ENCODE measurements around the gene ZEB2. TPM values are rescaled to one million over a fixed set of nuclear protein-coding genes. Genes with fewer than 3 reads are reported as not detected.
"Not testable (repeated sequence)": the region's sequence is repeated elsewhere in the genome, so short reads cannot be mapped to it uniquely, and the experiment has no call there.

The ZEB2 gene
- total RNA-seq, 2 donors from 2014 or later = 246 to 288 TPM

DNA sequence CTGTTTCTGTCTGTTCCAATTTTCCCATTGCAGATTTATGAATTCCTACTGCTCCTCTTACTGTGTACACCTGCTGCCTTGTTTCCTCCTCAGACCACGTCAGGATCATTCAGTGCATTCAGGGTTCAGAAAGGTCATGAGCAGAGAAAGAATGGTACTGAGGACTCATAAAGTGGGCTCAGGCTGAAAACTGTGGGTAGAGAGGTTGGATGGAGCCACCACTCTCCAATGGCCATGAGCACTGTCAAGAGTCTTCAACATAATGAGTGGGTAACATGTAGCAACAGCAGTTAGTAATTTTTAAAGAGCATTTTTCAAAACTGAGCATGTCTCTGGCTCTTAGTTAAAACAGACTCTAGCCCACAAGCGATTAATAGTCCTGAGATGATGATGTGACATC is 138.2 kb downstream of the ZEB2 start:
- DNase-seq (ENCODE audit: low spot score) = no peak
- intact Hi-C loops (cut with DNase I) = no loop called here

DNA sequence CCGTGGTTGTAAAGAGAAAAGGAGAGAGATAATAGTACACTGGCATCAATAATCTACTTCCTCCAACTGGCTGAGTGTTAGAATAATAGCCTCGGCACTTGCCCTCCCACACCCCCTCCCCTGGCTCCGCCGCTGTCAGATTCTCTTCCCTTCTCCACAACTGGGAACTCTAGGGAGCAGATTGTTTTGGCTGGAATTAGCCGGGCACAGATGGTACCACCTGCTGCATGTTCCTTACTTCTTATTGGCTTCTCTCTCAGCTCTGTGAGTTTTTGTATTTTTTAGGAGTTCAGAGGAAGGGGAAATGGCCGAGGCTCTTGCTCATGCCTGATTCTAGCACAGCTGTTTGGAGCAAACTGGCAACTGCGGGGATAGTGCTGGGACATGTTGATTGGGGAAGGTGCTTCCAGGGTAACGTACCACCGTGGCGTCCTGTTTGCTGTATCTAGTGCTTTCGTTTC is 140.0 kb downstream of the ZEB2 start:
- intact Hi-C loops (cut with DNase I) = no loop called here
- DNase-seq (ENCODE audit: low spot score) = no peak

DNA sequence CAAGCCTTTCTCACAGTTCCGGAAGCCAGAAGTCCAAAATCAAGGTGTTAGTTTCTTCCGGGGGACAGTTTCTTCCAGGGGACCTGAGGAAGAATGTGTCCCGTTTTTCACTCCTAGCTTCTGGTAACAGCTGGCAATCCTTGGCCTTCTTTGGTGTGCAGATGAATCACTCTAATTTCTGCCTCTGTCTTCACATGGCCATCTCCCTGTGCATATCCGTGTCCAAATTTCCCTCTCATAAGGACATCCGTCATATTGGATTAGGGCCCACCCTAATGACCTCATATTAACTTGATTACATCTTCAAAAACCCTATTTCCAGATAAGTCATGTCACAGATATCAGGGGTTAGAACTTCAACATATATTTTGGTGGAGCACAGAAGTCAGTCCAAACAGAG is 141.4 kb downstream of the ZEB2 start:
- DNase-seq (ENCODE audit: low spot score) = no peak
- intact Hi-C loops (cut with DNase I) = no loop called here

DNA sequence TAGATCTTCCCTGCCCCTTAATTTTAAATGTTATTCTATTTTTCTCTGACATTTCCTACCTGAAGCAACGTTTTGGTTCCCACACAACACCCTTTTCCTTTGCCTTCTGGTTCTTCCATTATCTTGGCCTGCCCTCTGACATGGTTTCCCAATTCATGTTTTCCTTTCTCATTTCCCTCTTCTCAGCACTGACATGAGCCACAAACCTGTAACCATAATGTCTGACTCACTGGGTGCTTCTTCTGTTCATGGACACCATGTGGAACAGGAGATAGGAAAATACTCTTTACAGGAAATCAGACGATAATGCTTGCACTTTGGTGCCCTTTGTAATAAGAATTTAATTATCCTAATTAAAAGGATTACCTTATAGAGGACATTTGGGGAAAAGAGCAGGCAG is 142.0 kb downstream of the ZEB2 start:
- no peak for DNase-seq (ENCODE audit: low spot score)
- intact Hi-C loops (cut with DNase I) = no loop called here

DNA sequence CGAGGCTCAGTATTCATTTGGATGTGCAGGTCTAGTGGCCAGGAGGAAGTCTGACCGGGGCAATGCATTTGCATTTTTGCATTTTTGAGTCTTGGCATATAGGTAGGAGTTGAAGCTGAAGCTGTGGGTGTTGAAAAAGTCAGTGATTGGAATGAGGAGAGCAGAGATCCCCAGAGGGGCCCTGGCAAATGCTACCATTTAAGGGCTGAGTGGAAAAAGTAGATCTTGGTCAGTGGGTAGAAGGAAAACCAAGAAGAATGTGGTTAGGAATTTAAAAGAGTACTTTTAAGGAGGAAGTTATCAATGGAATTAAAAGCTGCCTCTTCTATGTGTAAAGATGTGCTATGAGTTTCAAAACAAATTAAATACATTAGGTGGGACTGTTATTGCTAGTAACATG is 143.0 kb downstream of the ZEB2 start:
- intact Hi-C loops (cut with DNase I) = no loop called here
- DNase-seq (ENCODE audit: low spot score) = no peak

DNA sequence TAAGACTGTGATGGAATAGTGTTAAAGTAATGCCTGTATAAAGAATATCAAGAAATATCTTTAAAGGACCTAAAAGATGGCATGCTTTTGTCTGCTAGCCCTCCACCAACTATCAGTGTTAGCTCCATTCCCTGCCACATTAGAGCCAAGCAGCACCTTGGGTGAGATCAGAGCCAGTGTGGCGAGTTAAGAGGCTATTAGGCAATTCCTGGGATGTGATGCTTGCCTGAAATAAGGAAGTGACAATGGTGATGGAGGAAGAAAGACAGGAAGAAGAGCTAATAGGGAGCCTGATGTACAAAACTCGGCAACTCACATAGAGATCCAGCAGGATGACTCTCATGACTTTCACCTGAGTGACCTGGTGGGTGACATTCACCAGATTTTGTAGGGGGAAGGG is 143.5 kb downstream of the ZEB2 start:
- intact Hi-C loops (cut with DNase I) = no loop called here
- DNase-seq (ENCODE audit: low spot score) = no peak

DNA sequence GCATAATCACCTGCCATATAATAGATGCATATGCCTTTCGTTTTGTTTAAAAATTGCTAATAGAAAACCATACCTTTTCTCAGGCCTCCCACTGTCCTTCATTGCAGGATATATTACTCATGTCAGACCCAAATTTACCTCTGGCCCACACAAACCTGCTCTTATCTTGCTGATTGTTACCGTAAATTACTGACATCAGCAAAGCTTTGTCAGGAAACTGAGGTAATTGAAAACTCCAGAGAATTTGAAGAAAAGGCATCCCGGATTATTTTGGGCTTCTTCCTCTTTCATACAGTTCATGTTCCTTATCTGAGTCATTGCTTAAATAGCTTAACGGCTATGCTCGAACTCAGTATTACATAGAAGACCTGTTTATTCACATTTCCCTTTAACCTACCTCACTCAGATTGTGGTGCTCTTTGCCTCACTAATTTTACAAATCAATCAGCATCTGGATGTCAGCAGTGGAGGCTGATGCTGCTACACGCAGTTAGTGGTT is 145.7 kb downstream of the ZEB2 start:
- intact Hi-C loops (cut with DNase I) = no loop called here
- DNase-seq (ENCODE audit: low spot score) = no peak

DNA sequence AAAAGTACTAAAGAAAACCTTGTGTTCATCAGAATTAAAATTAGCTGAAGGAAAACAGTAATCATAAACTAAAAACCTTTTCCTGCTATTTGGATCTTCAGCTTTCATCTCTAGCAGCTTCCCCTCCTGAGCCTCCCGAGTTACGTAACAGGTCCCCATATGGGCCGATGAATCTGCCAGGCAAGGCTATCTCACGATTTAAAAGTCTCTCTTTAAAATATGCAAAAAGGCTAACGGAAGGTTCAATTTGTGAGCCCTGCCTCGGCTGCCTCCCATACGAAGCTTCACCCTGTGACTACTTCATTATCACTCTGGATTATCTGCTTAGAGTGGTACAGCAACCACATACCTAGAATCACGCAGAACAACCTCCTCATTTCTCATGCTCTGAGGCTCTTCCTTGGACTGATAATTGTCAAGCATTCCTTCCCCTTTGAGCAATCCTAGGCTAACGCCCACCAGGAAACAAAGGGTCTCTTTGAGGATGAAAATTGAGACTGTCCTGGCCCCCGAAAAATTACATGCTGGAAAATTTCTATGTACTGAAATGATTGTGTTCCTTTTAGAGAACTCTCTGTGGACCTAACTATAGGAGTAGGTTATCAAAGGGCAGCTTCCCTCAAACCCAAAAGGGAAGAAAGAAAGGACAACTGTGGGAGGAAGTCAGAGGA is 147.4 kb downstream of the ZEB2 start:
- intact Hi-C loops (cut with DNase I) = no loop called here
- DNase-seq (ENCODE audit: low spot score) = no peak

DNA sequence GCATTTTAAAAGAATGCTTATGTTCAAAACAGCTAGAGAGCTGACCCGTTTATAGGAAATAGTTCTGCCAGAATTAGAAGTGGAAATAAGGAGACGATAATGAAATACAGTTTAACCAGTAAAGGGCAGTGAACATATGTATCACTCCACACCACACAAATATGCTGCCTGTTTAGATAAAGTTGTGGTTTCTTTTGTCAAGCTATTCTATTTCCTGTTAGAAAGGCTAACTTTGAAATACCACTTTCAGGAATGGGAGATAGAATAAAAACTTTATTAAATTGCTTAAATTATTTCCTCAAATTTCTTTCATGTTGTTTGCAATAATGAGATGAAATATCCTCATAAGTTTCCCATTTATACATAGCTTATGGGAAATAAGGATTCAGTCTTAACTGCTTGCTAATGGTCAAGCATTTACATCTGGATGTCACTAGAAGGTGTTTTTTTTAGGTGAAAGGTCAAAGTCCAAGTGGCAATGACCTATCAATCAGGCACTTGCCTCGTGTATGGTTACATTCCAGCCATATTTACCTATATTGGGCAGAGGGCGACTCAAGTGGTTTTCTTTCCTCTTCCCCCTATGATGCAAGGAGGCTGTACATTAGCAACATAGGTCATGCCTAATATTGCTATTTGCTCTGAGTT is 148.9 kb downstream of the ZEB2 start:
- intact Hi-C loops (cut with DNase I) = no loop called here
- DNase-seq (ENCODE audit: low spot score) = no peak

DNA sequence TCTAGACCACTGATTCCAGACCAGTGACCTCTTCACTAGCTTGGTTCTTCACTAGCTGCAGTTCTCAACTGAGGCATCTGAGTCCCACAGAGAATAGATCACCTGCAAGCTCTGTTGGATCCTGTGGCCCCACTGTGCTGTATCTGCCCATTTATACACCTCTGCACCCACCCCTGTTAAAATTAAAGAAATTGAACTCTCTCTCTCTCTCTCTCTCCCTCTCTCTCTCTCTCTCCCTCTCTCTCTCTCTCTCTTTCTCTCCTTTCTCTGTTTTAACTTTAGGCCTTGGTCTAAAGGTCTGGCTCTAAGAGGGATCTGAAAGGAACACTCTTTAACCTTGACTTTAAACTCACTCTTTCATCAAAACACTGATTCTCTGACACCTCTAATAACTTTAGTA is 150.5 kb downstream of the ZEB2 start:
- intact Hi-C loops (cut with DNase I) = no loop called here
- no peak for DNase-seq (ENCODE audit: low spot score)

DNA sequence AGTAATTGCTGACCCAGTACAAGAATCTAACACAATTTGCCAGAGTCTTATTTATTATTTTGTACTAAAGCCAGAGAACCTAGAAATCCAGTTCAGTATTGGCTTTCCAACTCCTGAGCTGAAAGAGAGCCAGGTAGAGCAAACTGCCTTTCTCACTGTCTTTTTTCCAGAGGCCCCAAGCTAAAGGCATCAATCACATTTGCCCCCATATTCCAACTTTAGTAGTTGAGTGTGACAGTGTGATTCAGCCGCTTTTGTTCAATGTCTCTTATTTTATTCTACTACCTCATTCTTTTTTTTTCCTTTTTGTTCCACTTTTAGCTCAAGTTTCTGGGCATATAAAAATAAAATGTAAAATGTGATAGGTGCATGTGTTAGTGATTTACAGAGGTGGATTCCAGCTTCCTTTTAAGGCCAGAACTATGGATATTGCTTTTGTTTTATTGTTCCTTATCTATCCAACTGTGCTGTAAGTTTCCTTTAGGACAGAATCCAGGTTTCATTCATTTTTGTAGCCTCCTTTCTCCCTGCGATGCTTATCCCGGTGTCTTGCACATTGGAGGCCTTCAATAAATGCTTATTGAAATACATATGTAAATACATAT is 153.0 kb downstream of the ZEB2 start:
- no peak for DNase-seq (ENCODE audit: low spot score)
- intact Hi-C loops (cut with DNase I) = no loop called here

DNA sequence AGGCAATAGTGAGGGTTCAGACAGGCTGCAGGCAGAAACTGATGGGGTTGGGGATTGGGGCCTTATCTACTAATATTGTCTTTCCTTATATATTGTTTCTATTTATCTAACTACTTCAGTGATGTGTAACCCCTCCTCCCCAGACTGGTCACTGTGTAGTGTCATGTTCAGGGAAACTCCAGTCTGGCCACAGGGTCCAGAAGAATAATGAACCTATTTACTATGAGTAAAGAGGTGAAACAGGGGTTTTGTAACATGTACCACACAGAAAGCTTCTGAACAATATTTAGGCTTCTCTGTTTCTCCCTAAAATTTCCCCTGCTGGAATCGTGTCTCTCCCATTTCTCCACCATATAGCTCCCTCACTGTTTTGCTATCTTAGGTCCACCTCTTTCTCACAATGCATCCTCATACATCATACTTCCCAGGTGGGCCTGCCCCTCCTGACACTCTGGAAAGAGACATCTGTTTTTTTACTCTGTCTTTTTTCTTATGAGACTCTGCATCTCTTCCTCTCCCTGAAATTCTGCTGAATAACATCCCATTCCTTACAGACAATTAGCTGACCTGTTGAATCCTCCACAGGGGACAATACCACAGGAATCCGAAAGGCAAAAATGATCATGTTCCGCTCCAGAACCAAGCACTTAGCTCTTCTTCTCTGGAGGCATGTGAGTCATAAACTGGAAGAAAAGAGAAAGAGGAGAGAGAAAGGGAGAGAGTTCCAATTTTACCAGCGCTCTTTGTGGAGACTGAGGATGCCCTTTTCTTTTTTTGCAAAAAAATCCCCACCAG is 154.8 kb downstream of the ZEB2 start:
- intact Hi-C loops (cut with DNase I) = no loop called here
- DNase-seq (ENCODE audit: low spot score) = no peak

DNA sequence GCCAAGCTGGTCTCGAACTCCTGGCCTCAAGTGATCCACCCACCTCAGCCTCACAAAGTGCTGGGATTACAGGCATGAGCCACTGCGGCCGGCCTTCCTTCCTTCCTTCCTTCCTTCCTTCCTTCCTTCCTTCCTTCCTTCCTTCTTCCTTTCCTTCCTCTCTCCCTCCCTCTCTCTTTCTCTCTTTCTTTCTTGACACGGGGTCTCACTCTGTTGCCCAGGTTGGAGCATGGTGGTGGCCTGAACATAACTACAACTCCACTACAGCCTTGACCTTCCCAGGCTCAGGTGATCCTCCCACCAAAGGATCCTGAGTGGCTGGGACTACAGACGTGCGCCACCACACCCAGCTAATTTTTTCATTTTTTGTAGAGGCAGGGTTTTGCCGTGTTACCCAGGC is 155.7 kb downstream of the ZEB2 start:
- intact Hi-C loops (cut with DNase I); DNase-seq (ENCODE audit: low spot score): not testable (repeated sequence)

DNA sequence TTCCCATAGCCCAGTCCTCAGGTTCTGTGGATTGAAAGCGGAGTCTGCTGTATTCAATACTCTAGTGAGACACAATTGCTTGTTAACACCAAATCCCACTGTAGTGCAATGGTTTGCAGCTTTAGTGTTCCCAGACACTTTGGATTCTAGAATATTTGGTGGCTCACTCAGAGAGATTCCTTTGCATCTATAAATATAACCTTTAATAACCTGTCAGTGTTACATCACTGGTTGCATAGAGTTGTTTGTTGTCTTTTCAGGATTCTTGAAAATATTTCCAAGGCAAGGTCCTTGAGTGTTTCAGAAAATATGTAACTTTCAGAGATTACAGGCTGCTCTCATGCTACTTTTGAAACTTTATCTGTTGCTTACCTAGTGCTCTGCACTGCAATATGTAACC is 157.5 kb downstream of the ZEB2 start:
- intact Hi-C loops (cut with DNase I) = loop anchor here in 1 of 2 donors (1.0 kb wide), 1 partner anchor 30 kb away; no protein-coding TSS in a partner anchor
- DNase-seq (ENCODE audit: low spot score) = no peak

DNA sequence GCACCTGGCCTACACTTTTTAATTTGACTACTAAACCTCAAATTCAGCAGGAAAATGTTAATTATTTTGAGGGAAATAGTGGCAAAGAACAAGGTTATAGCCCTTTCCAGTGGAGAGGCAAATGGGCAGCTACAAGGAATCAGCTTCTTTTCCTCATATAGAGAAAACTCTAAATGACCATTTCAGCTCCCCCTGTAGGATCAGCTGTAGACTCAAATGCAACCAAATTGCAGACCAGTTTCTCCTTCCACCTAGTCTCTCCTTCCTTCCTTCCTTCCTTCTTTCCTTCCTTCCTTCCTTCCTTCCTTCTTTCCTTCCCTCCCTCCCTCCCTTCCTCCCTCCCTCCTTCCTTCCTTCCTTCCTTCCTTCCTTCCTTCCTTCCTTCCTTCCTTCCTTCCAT is 158.2 kb downstream of the ZEB2 start:
- no peak for DNase-seq (ENCODE audit: low spot score)
- intact Hi-C loops (cut with DNase I) = loop anchor here in 1 of 2 donors (1.0 kb wide), 1 partner anchor 31 kb away; no protein-coding TSS in a partner anchor

DNA sequence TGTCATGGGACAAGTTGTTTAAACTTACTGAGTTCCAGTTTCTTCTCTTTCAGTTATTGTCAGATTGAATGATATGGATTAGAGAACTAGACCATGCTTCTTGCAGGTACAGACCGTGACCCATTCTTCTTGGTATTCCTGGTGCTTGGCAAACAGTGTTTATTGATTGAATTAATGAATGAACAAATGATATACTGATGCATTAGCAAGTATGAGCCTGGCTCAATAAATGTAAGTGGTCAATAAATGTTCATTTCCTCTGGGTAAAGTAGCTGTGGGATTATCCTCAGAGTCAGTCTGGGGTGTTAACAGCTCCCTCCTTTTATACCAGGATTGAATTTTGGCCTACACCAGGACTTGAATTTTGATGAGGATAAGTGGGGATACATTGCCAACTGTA is 160.2 kb downstream of the ZEB2 start:
- intact Hi-C loops (cut with DNase I) = no loop called here
- DNase-seq (ENCODE audit: low spot score) = no peak

DNA sequence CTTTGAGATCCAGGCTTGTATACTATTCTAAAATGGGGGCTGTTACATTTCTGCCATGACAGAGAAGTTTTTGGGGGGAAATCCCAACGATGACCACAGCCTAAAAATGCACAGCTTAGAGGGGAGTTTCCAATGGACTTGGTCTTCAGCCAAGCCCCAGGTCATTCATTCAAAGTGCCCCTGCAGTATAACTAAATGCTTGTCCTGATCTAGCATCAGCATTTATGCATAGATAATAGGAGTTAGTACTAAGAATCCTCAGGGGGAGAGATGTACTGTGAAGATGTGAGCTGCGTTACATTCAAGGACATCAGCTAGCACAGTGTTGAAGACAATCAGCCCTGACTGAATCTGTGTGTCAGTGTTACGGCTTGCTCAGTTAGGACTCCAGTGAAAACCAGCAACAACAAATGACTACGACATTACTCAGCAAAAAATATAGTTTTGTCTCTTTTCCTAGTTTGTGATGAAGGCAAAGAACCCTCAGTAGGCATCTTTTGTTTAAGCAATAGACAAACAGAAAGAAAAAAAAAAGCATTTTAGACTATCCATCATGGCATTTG is 160.9 kb downstream of the ZEB2 start:
- no peak for DNase-seq (ENCODE audit: low spot score)
- intact Hi-C loops (cut with DNase I) = no loop called here

DNA sequence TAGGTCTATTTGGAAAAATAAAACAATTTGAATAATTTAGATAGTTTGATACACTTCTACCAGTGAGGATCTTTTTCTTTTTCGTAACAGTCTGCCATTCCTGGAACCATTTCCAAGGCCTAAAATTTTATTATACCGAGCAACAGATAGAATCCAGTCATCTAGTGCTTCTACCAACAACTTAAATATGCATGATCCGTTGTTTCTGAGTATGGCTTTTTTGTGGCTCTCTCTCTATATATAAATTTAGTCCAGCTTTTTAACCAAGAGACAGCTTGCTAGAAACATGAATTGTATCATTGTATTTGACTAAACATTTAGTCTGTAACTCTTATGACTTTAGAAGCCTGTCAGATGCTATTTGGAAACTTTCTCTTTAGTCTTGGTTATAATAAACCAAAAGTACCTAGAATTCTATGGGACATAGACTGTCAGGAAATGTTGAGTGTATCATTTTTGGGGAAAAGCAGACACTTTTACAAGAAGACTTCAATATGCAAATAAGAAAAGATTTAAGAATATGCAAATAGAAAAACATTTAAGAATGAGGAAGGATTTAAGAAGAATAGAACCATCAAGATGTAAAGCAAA is 161.4 kb downstream of the ZEB2 start:
- intact Hi-C loops (cut with DNase I) = no loop called here
- DNase-seq (ENCODE audit: low spot score) = no peak

Data from posterior vena cava (tissue), 2 donors.